Tibial artery (tissue), 4 donors: Measurements from ENCODE around the gene REG3A.

Experiments used
- DNase-seq, 2 donors: peaks; one replicate each; pipeline ENCODE4 v3.0.0-alpha.2; 2019
- H3K27ac ChIP-seq, 2 donors: fragments of 200-600 bp; sonication (generic) in 1 of 2; 1 replicate in 1 of 2; 2 replicates in 1 of 2; pipeline ENCODE4 v1.5.1; 2018 to 2019; ENCODE audit warnings: mild to moderate bottlenecking in 1 of 2
- H3K27me3 ChIP-seq, 2 donors: fragments of 200-600 bp; sonication (generic) in 1 of 2; one replicate each; pipeline versions ENCODE4 v1.5.1 to v1.6.0; 2016 to 2019
- H3K36me3 ChIP-seq, 3 donors: fragments of 200-600 bp; sonication (generic) in 2 of 3; one replicate each; pipeline ENCODE4 v1.5.1; 2016 to 2019; ENCODE audit warnings: mild to moderate bottlenecking in 2 of 3
- H3K4me1 ChIP-seq, 4 donors: fragments of 200-600 bp; sonication (generic) in 2 of 4; 1 replicate in 3 of 4; 2 replicates in 1 of 4; pipeline ENCODE4 v1.5.1; 2016 to 2019
- H3K4me3 ChIP-seq, 2 donors: fragments of 200-600 bp; sonication (generic) in 1 of 2; 1 replicate in 1 of 2; 2 replicates in 1 of 2; pipeline ENCODE4 v1.5.1; 2018 to 2019; ENCODE audit warnings: mild to moderate bottlenecking in 2 of 2
- H3K9me3 ChIP-seq, 3 donors: fragments of 200-600 bp; sonication (generic) in 1 of 3; one replicate each; pipeline ENCODE4 v1.5.1; 2016 to 2019
- CTCF ChIP-seq, 2 experiments: fragments of 200-600 bp in 1 of 2; fragments of 450-650 bp in 1 of 2; IDR thresholded peaks; one replicate each; pipeline ENCODE4 v1.5.1; 2017 to 2019; ENCODE audit warnings: antibody characterized with exemption in 2 of 2, mild to moderate bottlenecking in 1 of 2, moderate library complexity in 1 of 2
- intact Hi-C: fragments of 100-400 bp; cut with DNase I; formaldehyde crosslinking; loops from one replicate; pipeline ENCODE4 v1.15.0; 2023; ENCODE audit warnings: low total_unique reads

REG3A gene

DNA sequence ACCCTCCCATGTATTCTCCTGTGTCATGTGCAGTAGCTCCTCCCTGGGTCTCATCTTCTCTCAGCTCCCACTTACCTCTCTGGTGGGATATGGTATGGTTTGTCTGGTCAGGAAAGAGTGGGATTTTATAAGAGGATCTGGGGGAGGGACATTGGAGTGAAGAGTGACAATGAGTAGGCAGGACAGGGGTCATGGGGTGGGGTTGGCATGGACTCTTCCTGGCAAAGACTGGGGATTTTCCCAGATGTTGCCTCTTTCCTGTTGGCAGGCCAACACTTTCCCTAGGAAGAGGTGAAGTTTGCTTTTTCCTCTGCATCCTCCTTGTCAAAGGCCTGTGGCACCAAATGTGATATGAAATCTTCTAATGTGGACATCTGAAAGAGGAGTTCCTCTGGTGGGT, at the start of gene REG3A:
TSS of gene REG3A (minus strand) at position 101 of the 400 bp plus-strand sequence. CDS start 348 bp downstream, outside the sequence.
- H3K9me3 ChIP-seq = no peaks in the 10 kb centered on the region
- no peaks in the 10 kb centered on the region for H3K36me3 ChIP-seq
- H3K4me1 ChIP-seq = no peaks in the 10 kb centered on the region
- no peak for DNase-seq
- H3K27ac ChIP-seq = no peak within 1 kb of the TSS
- TF ChIP-seq CTCF (IDR thresholded peaks at IDR 0.05) = no peak
- H3K4me3 ChIP-seq = no peak within 1 kb of the TSS
- intact Hi-C loops = no loop called here
- no peaks in the 10 kb centered on the region for H3K27me3 ChIP-seq

DNA sequence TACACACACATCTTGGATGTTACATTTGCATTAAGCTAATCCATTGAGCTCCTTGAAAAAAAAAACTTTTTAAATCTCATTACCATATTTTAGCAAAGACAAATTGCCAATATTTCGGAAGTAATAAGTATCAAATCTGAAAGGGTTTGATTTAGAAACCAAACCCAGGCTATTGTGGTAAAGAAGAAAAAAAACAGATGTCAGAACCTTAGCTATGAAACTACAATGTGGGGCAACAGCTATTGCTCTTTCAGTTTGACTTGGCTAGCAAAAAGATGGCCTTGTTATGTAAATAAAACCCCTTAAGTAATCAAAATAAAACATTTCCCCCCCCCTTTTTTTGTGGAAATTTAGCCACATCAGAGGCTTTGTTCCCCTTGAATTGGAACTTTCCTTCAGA, 41.2 kb upstream of the REG3A start:
- TF ChIP-seq CTCF (IDR thresholded peaks at IDR 0.05) = no peak
- Histone ChIP-seq H3K4me3 (no peak overlapping the region), H3K4me1 (no peaks in the 10 kb centered on the region), H3K27me3 (no peaks in the 10 kb centered on the region), H3K27ac (no peak overlapping the region), H3K36me3 (no peaks in the 10 kb centered on the region), H3K9me3 (no peaks in the 10 kb centered on the region)
- intact Hi-C loops = no loop called here
- no peak for DNase-seq

GRCh38 chr2:79191816-79192215, 32.3 kb upstream of the REG3A start:
- Histone ChIP-seq H3K36me3 (no peaks in the 10 kb centered on the region), H3K9me3 (no peaks in the 10 kb centered on the region), H3K4me1 (no peaks in the 10 kb centered on the region), H3K27ac (no peak overlapping the region), H3K4me3 (no peak overlapping the region), H3K27me3 (no peaks in the 10 kb centered on the region)
- no peak for TF ChIP-seq CTCF (IDR thresholded peaks at IDR 0.05)
- no peak for DNase-seq
- intact Hi-C loops = no loop called here

DNA sequence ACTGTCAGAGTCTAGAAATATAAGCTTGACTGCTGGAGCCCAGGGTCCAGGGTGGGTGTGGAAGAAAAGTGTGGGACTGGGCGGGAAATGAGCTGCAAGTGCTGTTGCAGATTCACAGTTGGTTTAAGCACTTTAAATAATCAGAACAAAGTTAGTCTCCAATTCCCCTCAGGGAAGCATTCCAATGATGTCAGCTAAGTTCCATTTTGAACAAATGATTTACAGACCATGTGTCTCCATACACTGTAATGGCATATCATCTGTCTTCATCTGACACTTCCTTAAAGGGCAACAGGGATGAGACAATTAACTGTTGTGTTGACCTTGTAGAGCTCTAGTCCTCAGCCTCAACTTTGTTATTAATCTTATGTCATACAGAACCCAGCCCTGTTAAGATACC, 31.5 kb upstream of the REG3A start:
- H3K4me3 ChIP-seq = no peak overlapping the region
- H3K27me3 ChIP-seq = no peaks in the 10 kb centered on the region
- intact Hi-C loops = no loop called here
- H3K27ac ChIP-seq = no peak overlapping the region
- DNase-seq = no peak
- H3K4me1 ChIP-seq = no peaks in the 10 kb centered on the region
- no peaks in the 10 kb centered on the region for H3K9me3 ChIP-seq
- H3K36me3 ChIP-seq = no peaks in the 10 kb centered on the region
- no peak for TF ChIP-seq CTCF (IDR thresholded peaks at IDR 0.05)

DNA sequence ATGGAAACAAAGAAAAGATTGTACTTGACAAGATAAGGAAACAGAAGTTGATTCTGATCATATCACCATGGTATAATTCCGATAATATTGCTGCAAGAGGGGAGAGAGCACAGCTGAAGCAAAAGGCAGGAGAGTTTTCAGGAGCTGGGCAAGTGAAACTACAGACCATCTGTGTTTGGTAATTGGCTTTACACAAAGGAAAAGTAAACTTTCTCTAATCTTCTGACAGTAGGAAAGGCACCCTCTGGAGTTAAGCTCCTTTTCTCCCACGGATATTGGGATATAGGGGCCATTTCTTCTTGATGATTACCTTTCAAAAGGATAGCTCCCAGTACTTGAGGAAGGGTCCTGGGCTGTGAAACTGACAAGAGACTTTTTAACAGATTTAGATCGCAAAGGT, 29.9 kb upstream of the REG3A start:
- Histone ChIP-seq H3K36me3 (no peaks in the 10 kb centered on the region), H3K27ac (no peak overlapping the region), H3K4me3 (no peak overlapping the region), H3K9me3 (no peaks in the 10 kb centered on the region), H3K4me1 (no peaks in the 10 kb centered on the region), H3K27me3 (no peaks in the 10 kb centered on the region)
- no peak for TF ChIP-seq CTCF (IDR thresholded peaks at IDR 0.05)
- intact Hi-C loops = no loop called here
- no peak for DNase-seq

GRCh38 chr2:79181617-79182016, 22.1 kb upstream of the REG3A start:
- DNase-seq = no peak
- TF ChIP-seq CTCF (IDR thresholded peaks at IDR 0.05) = no peak
- Histone ChIP-seq H3K9me3 (peaks cover 0 to 16% (median 7%) of the 10 kb centered on the region in 3 donors), H3K4me1 (no peaks in the 10 kb centered on the region), H3K27me3 (no peaks in the 10 kb centered on the region), H3K36me3 (no peaks in the 10 kb centered on the region), H3K4me3 (no peak overlapping the region), H3K27ac (no peak overlapping the region)
- intact Hi-C loops = no loop called here
